Neuronal stem cell (in vitro differentiated cells): ENCODE results near the gene MAGIX.

ENCODE experiments used
- DNase-seq: peaks from one replicate; pipeline ENCODE4 v3.0.0-alpha.2; 2013; ENCODE audit warnings: low spot score
- H2AFZ ChIP-seq: one replicate; pipeline ENCODE4 v1.6.1; 2013; ENCODE audit warnings: mild to moderate bottlenecking, low read length, inconsistent platforms
- H2AK5ac ChIP-seq: 2 replicates; pipeline ENCODE4 v1.6.1; 2013; ENCODE audit warnings: low read depth, mild to moderate bottlenecking, inconsistent platforms, low read length, moderate library complexity, mixed read lengths
- H2BK120ac ChIP-seq: 2 replicates; pipeline ENCODE4 v1.6.1; 2013; ENCODE audit warnings: low read depth, mild to moderate bottlenecking, inconsistent platforms, low read length, moderate library complexity, mixed read lengths
- H2BK12ac ChIP-seq: one replicate; pipeline ENCODE4 v1.6.1; 2013; ENCODE audit warnings: low read length, inconsistent platforms
- H2BK15ac ChIP-seq: 2 replicates; pipeline ENCODE4 v1.6.1; 2013; ENCODE audit warnings: mild to moderate bottlenecking, low read length, inconsistent platforms, mixed read lengths
- H2BK5ac ChIP-seq: one replicate; pipeline ENCODE4 v1.6.1; 2013; ENCODE audit warnings: inconsistent platforms, mild to moderate bottlenecking, low read length, moderate library complexity
- H3K14ac ChIP-seq: one replicate; pipeline ENCODE4 v1.6.1; 2013; ENCODE audit warnings: low read length, inconsistent platforms
- H3K18ac ChIP-seq: 2 replicates; pipeline ENCODE4 v1.6.1; 2013; ENCODE audit warnings: low read length, inconsistent platforms
- H3K23ac ChIP-seq: 2 replicates; pipeline ENCODE4 v1.6.1; 2013; ENCODE audit warnings: low read depth, mild to moderate bottlenecking, mixed read lengths, low read length, inconsistent platforms; ENCODE audit not compliant: poor library complexity
- H3K27ac ChIP-seq: replicated peaks from 3 replicates; pipeline ENCODE4 v1.5.1; 2013; ENCODE audit warnings: low read length, inconsistent platforms
- H3K27me3 ChIP-seq, 3 experiments: 2 replicates each; pipeline ENCODE4 v1.6.1; 2013; ENCODE audit warnings: low read length in 3 of 3, mild to moderate bottlenecking in 2 of 3, inconsistent platforms in 1 of 3, low read depth in 1 of 3, mixed read lengths in 1 of 3, moderate library complexity in 1 of 3; ENCODE audit not compliant: control insufficient read depth in 3 of 3, insufficient read depth in 3 of 3
- H3K36me3 ChIP-seq, 2 donors: replicated peaks in 1 of 2; 2 replicates each; pipeline ENCODE4 v1.6.1; 2013; ENCODE audit warnings: low read length in 2 of 2; ENCODE audit not compliant: control insufficient read depth in 2 of 2, insufficient read depth in 2 of 2
- H3K4ac ChIP-seq: 2 replicates; pipeline ENCODE4 v1.6.1; 2013; ENCODE audit warnings: inconsistent platforms, mild to moderate bottlenecking, low read length, moderate library complexity
- H3K4me1 ChIP-seq, 2 donors: 1 replicate in 1 of 2; 2 replicates in 1 of 2; pipeline ENCODE4 v1.6.1; 2013; ENCODE audit warnings: low read length in 2 of 2, low read depth in 1 of 2; ENCODE audit not compliant: control insufficient read depth in 2 of 2, insufficient read depth in 1 of 2
- H3K4me2 ChIP-seq: one replicate; pipeline ENCODE4 v1.6.1; 2013; ENCODE audit warnings: mild to moderate bottlenecking, low read length, inconsistent platforms; ENCODE audit not compliant: insufficient read depth, poor library complexity, severe bottlenecking
- H3K4me3 ChIP-seq, 2 donors: 2 replicates each; pipeline ENCODE4 v1.5.1; 2013; ENCODE audit warnings: low read length in 2 of 2, mild to moderate bottlenecking in 2 of 2, inconsistent platforms in 1 of 2, moderate library complexity in 1 of 2
- H3K79me1 ChIP-seq: one replicate; pipeline ENCODE4 v1.6.1; 2013; ENCODE audit warnings: low read depth, mild to moderate bottlenecking, inconsistent platforms, low read length, moderate library complexity
- H3K9ac ChIP-seq: one replicate; pipeline ENCODE4 v1.6.1; 2013; ENCODE audit warnings: mild to moderate bottlenecking, low read depth, low read length, inconsistent platforms; ENCODE audit not compliant: poor library complexity
- H3K9me3 ChIP-seq, 2 donors: replicated peaks in 1 of 2; 2 replicates each; pipeline versions ENCODE3 to v1.6.1; 2013; ENCODE audit warnings: low read length in 2 of 2, mild to moderate bottlenecking in 2 of 2, inconsistent platforms in 1 of 2, low read depth in 1 of 2, mixed read lengths in 1 of 2, moderate library complexity in 1 of 2; ENCODE audit not compliant: control insufficient read depth in 2 of 2, insufficient read depth in 1 of 2
- H4K8ac ChIP-seq: one replicate; pipeline ENCODE4 v1.6.1; 2013; ENCODE audit warnings: low read depth, mild to moderate bottlenecking, inconsistent platforms, low read length, moderate library complexity
- H4K91ac ChIP-seq: one replicate; pipeline ENCODE4 v1.6.1; 2013; ENCODE audit warnings: low read length, low read depth, mild to moderate bottlenecking, inconsistent platforms; ENCODE audit not compliant: poor library complexity
- WGBS, 2 donors: extraction: QIAGEN DNeasy Blood & Tissue Kit; methylation state at CpG; one replicate each; pipeline ENCODE4 v1.1.7; 2013; ENCODE audit warnings: missing lambda C conversion rate in 2 of 2, mixed read lengths in 1 of 2; ENCODE audit not compliant: insufficient read length in 2 of 2, insufficient replicate concordance in 1 of 2; ENCODE audit errors: extremely low coverage in 2 of 2; 5-methylcytosine and 5-hydroxymethylcytosine counted together

The MAGIX gene

DNA sequence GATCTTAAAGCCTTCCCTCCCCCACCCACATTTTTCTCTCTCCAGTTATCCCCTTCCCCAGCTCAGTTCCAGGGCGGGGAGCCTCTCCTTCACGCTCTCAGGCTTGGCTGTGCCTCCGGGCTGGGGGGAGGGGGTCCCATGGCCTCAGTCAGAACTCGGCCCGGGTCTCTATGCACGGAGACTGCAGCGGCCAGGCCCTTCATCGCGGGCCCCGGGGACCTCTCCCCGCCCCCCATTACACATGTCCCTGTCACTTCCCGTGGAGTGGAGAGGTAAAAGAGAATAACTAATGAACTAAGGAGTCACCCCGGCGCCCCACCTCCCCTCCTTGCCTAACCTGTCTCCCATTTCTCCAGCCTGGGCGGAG lies 24.5 kb downstream of the MAGIX start:
- WGBS, 2 donors, result no CpG with 5 or more reads among the region's 15 CpGs
- no peak overlapping the region for H3K27ac ChIP-seq
- no peak overlapping the region for H3K4me3 ChIP-seq
- no peak overlapping the region for H2BK15ac ChIP-seq
- H3K4ac ChIP-seq, result no peak overlapping the region
- H3K9me3 ChIP-seq, result no peaks in the 10 kb centered on the region
- H2BK5ac ChIP-seq, result no peak overlapping the region
- H3K23ac ChIP-seq, result no peak overlapping the region
- no peak overlapping the region for H4K91ac ChIP-seq
- H3K79me1 ChIP-seq, result no peaks in the 10 kb centered on the region
- no peak overlapping the region for H3K9ac ChIP-seq
- H3K18ac ChIP-seq, result peak overlapping the region; percentile 64
- H2AK5ac ChIP-seq, result no peak overlapping the region
- H3K4me2 ChIP-seq, result peak overlapping the region; percentile 66
- H3K4me1 ChIP-seq, result peaks cover 0 to 11% of the 10 kb centered on the region in 2 donors
- no peak overlapping the region for H2BK120ac ChIP-seq
- no peaks in the 10 kb centered on the region for H3K36me3 ChIP-seq
- H3K14ac ChIP-seq, result no peak overlapping the region
- peak overlapping the region; percentile 56 for H2AFZ ChIP-seq
- H4K8ac ChIP-seq, result no peak overlapping the region
- H3K27me3 ChIP-seq, result no peaks in the 10 kb centered on the region
- DNase-seq, result no peak
- H2BK12ac ChIP-seq, result no peak overlapping the region

DNA sequence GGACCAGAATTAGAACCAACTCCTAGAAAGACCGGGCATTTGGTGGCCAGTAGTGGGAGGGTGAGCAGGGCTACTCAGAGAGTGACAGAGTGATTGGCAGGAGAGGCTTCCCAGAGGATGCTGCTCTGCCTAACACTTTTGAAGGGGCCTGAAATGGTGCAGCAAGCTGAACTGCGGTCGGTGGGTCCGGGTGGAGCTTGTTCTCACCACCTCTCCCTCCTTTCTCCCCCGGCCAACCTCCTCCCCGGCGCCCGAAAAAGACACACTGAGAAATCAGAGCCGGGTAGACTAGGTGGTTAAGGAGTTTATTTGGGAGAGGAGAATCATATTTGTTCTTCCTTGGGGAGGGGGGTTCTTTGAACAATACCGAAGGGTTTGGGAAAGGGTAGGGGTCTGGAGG lies 25.0 kb downstream of the MAGIX start:
- Histone ChIP-seq H2BK120ac (no peak overlapping the region), H3K9me3 (no peaks in the 10 kb centered on the region), H4K91ac (no peak overlapping the region), H3K4ac (no peak overlapping the region), H3K23ac (no peak overlapping the region), H4K8ac (no peak overlapping the region), H2AK5ac (no peak overlapping the region), H2BK15ac (no peak overlapping the region), H3K36me3 (no peaks in the 10 kb centered on the region), H3K9ac (no peak overlapping the region), H3K27me3 (no peaks in the 10 kb centered on the region), H3K14ac (no peak overlapping the region), H3K27ac (no peak overlapping the region), H2AFZ (peak overlapping the region; percentile 56), H3K4me1 (peaks cover 0 to 11% of the 10 kb centered on the region in 2 donors), H2BK5ac (no peak overlapping the region), H3K18ac (no peak overlapping the region), H2BK12ac (no peak overlapping the region), H3K79me1 (no peaks in the 10 kb centered on the region), H3K4me2 (peak overlapping the region; percentile 18), H3K4me3 (no peak overlapping the region)
- no peak for DNase-seq
- no CpG with 5 or more reads among the region's 10 CpGs for WGBS, 2 donors

DNA sequence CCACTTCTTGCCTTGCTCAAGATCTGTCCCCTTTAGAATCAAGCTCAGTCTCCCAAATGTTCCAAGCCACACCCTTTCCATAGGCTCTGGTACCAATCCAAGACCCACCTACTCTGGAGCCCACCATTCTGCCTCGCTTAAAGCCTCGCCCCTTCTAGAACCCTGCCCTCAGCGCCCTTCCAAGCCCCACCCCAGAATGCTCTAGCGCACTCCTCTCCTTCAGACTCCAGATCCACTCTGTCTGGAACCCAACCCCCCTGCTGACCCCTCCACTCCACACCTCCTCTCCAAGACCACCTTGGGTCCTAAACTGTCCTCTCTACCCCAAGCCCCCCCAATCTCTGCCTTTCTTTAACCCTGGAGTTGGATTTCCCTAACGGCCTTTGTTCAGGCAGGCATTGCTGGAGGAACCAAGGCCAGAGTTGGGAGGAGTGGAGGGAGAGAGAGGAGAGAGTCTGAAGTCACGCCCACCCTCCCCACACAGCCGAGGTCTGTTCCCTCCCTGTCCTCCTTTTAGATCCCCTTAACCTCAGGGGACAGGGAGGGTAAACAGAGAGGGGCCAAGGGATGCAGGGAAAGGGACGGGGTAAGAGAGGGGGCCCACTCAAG lies 26.0 kb downstream of the MAGIX start:
- Histone ChIP-seq H3K4me2 (no peak overlapping the region), H2BK5ac (no peak overlapping the region), H3K9ac (no peak overlapping the region), H4K8ac (no peak overlapping the region), H3K23ac (no peak overlapping the region), H3K79me1 (no peaks in the 10 kb centered on the region), H3K4me1 (peaks cover 0 to 11% of the 10 kb centered on the region in 2 donors), H2BK120ac (no peak overlapping the region), H3K27ac (no peak overlapping the region), H3K14ac (no peak overlapping the region), H2BK15ac (no peak overlapping the region), H4K91ac (no peak overlapping the region), H2BK12ac (no peak overlapping the region), H3K36me3 (no peaks in the 10 kb centered on the region), H2AFZ (no peak overlapping the region), H3K4ac (no peak overlapping the region), H3K18ac (no peak overlapping the region), H3K9me3 (no peaks in the 10 kb centered on the region), H3K4me3 (no peak overlapping the region), H3K27me3 (no peaks in the 10 kb centered on the region), H2AK5ac (no peak overlapping the region)
- no peak for DNase-seq
- no CpG with 5 or more reads among the region's 8 CpGs for WGBS, 2 donors

DNA sequence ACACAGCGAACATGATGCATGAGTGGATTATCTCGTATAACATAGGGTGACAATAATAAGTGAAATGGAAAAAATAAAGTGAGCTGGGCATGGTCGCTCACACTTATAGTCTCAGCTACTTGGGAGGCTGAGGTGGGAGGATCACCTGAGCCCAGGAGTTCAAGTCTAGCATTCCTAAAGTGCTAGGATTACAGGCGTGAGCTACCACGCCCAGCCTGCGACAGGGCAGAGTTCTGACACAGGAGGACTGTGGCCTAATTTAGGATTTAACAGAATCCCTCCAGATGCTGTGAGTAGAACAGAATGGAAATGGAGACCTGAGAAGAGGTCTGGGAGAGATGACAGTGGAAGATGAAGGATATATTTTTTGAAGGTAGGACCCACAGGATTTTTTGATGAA lies 27.0 kb downstream of the MAGIX start:
- no peak overlapping the region for H2BK12ac ChIP-seq
- no peak overlapping the region for H3K27ac ChIP-seq
- no peak overlapping the region for H4K91ac ChIP-seq
- H3K23ac ChIP-seq, result no peak overlapping the region
- no peak overlapping the region for H3K14ac ChIP-seq
- H2AFZ ChIP-seq, result no peak overlapping the region
- no peak overlapping the region for H3K9ac ChIP-seq
- H3K27me3 ChIP-seq, result no peaks in the 10 kb centered on the region
- H3K4me2 ChIP-seq, result no peak overlapping the region
- H3K18ac ChIP-seq, result no peak overlapping the region
- H3K79me1 ChIP-seq, result no peaks in the 10 kb centered on the region
- no peak overlapping the region for H3K4ac ChIP-seq
- no peak overlapping the region for H2BK120ac ChIP-seq
- H3K9me3 ChIP-seq, result no peaks in the 10 kb centered on the region
- peaks cover 0 to 10% of the 10 kb centered on the region in 2 donors for H3K4me1 ChIP-seq
- H3K36me3 ChIP-seq, result no peaks in the 10 kb centered on the region
- H3K4me3 ChIP-seq, result no peak overlapping the region
- no peak overlapping the region for H2BK15ac ChIP-seq
- no peak for DNase-seq
- H4K8ac ChIP-seq, result no peak overlapping the region
- no peak overlapping the region for H2BK5ac ChIP-seq
- H2AK5ac ChIP-seq, result no peak overlapping the region
- WGBS, 2 donors, result no CpG with 5 or more reads among the region's 6 CpGs
